ENCODE data around the gene IFT172.

The IFT172 gene

GRCh38 chr2:27494284-27494943 lies 4.9 kb upstream of the IFT172 start:
- DNase-seq (ENCODE audit: extremely low read depth, low read depth) = no peak
- peak overlapping the region; percentile 46 for H3K4me3 ChIP-seq (replicated peaks; ENCODE audit: low read depth, low read length)
- TF ChIP-seq CTCF (IDR thresholded peaks at IDR 0.05; ENCODE audit: low read depth, low read length, missing control alignments) = no peak

- no peak for TF ChIP-seq CTCF (IDR thresholded peaks at IDR 0.05; ENCODE audit: low read depth, low read length, missing control alignments)
- no peak overlapping the region for H3K4me3 ChIP-seq (replicated peaks; ENCODE audit: low read depth, low read length)
- DNase-seq (ENCODE audit: extremely low read depth, low read depth) = no peak
Measured at GRCh38 chr2:27493948-27494283, 4.4 kb upstream of the IFT172 start.

- no peak overlapping the region for H3K4me3 ChIP-seq (replicated peaks; ENCODE audit: low read depth, low read length)
- no peak for TF ChIP-seq CTCF (IDR thresholded peaks at IDR 0.05; ENCODE audit: low read depth, low read length, missing control alignments)
- DNase-seq (ENCODE audit: extremely low read depth, low read depth) = no peak
Measured at GRCh38 chr2:27492557-27492956, 3.0 kb upstream of the IFT172 start.

- DNase-seq (ENCODE audit: extremely low read depth, low read depth) = no peak
- no peak for TF ChIP-seq CTCF (IDR thresholded peaks at IDR 0.05; ENCODE audit: low read depth, low read length, missing control alignments)
- peak overlapping the region; percentile 91 for H3K4me3 ChIP-seq (replicated peaks; ENCODE audit: low read depth, low read length)
Measured at GRCh38 chr2:27489118-27489497, 435 bp downstream of the IFT172 start.

GRCh38 chr2:27485496-27485895 lies 4.0 kb downstream of the IFT172 start:
- TF ChIP-seq CTCF (IDR thresholded peaks at IDR 0.05; ENCODE audit: low read depth, low read length, missing control alignments) = no peak
- no peak for DNase-seq (ENCODE audit: extremely low read depth, low read depth)
- no peak overlapping the region for H3K4me3 ChIP-seq (replicated peaks; ENCODE audit: low read depth, low read length)

- TF ChIP-seq CTCF (IDR thresholded peaks at IDR 0.05; ENCODE audit: low read depth, low read length, missing control alignments) = no peak
- H3K4me3 ChIP-seq (replicated peaks; ENCODE audit: low read depth, low read length) = no peak overlapping the region
- no peak for DNase-seq (ENCODE audit: extremely low read depth, low read depth)
Measured at GRCh38 chr2:27471961-27472360, 17.6 kb downstream of the IFT172 start.

GRCh38 chr2:27464443-27464842 lies 25.1 kb downstream of the IFT172 start:
- DNase-seq (ENCODE audit: extremely low read depth, low read depth) = no peak
- H3K4me3 ChIP-seq (replicated peaks; ENCODE audit: low read depth, low read length) = no peak overlapping the region
- no peak for TF ChIP-seq CTCF (IDR thresholded peaks at IDR 0.05; ENCODE audit: low read depth, low read length, missing control alignments)

Data from HFF-Myc (cell line).